ENCODE measurements around the gene CROCC2.

CROCC2 gene

GRCh38 chr2:241038374-241039180, 132.4 kb downstream of the CROCC2 start:
- no peak for DNase-seq (ENCODE audit: low read depth)

- DNase-seq (ENCODE audit: low read depth), result no peak
Observed at GRCh38 chr2:241039416-241039815, 133.3 kb downstream of the CROCC2 start.

GRCh38 chr2:241040081-241040803, 134.1 kb downstream of the CROCC2 start:
- no peak for DNase-seq (ENCODE audit: low read depth)

GRCh38 chr2:241041589-241042158, 135.5 kb downstream of the CROCC2 start:
- DNase-seq (ENCODE audit: low read depth), result no peak
